Activated T-cell treated with anti-CD3 and anti-CD28 coated beads for 4 hours (primary cell): ENCODE measurements around the gene TNS3.

Experiments used
- DNase-seq: peaks from one replicate; pipeline ENCODE4 v3.0.0-alpha.2; 2020

TNS3 gene

GRCh38 chr7:47377741-47378140 is 204.2 kb downstream of the TNS3 start:
- DNase-seq: no peak

- DNase-seq: no peak
Observed at GRCh38 chr7:47376991-47377616, 204.8 kb downstream of the TNS3 start.

- no peak for DNase-seq
Observed at GRCh38 chr7:47375121-47375938, 206.6 kb downstream of the TNS3 start.

- DNase-seq: no peak
Observed at GRCh38 chr7:47374538-47374937, 207.4 kb downstream of the TNS3 start.

DNA sequence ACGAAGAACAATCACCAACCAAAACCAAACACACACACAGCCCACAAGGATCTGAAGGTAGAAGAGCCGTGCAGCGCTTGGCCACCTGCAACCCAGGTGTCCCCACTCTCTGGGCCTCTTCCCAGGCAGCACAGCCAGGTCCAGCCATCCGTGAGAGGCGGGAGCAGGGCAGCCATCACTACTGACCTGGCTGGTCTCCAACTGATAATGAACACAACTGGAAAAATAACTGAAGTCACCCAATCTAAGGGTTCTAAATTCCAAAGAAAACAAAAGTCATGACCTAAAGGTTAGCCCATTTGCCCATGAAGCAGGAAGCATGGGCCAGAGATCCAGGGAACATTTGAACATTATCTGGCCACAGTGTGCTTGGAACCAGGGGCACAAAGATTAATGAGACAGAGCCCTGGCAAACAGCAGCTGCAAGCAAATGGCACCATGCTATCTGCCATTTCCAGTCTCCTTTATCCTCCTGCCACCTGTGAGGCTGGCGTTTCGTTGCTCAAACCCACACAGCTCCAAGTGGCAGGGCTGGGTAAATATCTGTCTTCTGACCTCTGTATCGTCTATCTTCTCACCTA is 207.9 kb downstream of the TNS3 start:
- no peak for DNase-seq

DNA sequence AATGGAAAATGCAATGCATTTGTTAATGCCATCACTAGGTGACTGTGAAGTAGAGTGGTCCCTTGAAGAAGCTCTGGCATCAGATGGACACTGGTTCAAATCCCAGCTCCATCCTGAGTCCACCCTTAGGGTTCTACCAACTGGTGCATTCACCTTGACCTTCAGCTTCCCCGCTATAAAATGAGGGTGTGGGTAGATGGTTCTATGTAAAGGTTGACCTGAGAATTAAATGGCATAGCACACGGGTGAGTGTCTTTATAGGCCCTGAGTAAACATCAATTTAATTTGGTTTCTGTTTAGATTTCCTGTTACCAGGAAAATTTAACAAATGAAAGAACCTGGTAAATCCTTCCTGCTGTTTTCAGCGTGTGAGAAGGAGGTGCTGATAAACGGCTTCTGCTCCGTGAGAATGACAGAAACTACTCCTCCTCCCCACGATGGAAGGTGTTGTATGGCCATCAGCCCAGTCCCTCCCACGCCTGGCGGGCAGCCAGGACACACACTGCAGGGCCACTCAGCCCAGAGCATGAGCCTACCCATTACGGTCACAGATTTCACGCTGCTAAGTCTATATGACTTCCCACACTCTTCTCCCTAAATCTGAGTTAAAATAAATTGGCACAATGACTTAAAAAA is 210.1 kb downstream of the TNS3 start:
- DNase-seq: no peak

- no peak for DNase-seq
Observed at GRCh38 chr7:47371317-47371716, 210.6 kb downstream of the TNS3 start.

GRCh38 chr7:47370461-47371042 is 211.4 kb downstream of the TNS3 start:
- DNase-seq: no peak

DNA sequence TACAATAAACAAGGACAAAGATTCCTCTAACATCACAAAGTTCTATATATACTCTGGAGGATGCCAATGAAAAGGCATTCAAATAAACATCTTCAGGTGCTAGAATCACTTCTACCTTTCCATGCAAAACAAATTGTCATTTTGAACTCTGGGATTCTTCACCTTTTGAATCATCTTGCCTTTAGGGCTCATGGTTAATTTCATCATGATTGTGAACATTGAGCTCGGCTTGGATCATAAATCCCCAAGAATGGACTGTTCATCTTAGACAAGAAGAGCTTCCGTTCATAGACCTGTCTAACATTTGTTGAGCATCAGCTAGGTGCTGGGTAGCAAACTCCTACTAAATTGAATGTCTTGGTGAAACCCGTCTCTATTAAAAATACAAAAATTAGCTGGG is 212.2 kb downstream of the TNS3 start:
- no peak for DNase-seq

GRCh38 chr7:47368190-47368812 is 213.6 kb downstream of the TNS3 start:
- no peak for DNase-seq

- DNase-seq: no peak
Observed at GRCh38 chr7:47367369-47367768, 214.5 kb downstream of the TNS3 start.

GRCh38 chr7:47366960-47367359 is 215.0 kb downstream of the TNS3 start:
- no peak for DNase-seq

DNA sequence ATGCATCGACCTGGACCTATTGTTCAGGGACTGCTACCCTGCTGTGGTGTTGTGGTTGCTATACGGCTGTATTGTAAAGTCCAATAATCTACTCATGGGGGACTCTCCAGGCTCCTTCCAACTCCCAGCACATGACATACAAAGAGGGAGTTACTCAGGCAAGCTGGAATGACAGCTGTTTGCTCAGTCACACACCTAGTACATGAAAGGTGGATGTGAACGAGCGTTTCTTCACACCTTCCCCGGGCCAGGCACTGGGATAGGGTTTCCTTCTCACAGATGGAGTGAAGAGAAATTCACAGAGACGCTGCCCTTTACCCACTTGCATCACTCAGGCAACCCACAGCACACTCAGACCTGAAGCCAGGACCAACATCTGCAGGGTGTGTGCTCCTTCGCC is 215.7 kb downstream of the TNS3 start:
- no peak for DNase-seq

- DNase-seq: no peak
Observed at GRCh38 chr7:47362984-47363383, 218.9 kb downstream of the TNS3 start.

- no peak for DNase-seq
Observed at GRCh38 chr7:47361746-47362215, 220.1 kb downstream of the TNS3 start.

GRCh38 chr7:47361236-47361635 is 220.7 kb downstream of the TNS3 start:
- DNase-seq: no peak

DNA sequence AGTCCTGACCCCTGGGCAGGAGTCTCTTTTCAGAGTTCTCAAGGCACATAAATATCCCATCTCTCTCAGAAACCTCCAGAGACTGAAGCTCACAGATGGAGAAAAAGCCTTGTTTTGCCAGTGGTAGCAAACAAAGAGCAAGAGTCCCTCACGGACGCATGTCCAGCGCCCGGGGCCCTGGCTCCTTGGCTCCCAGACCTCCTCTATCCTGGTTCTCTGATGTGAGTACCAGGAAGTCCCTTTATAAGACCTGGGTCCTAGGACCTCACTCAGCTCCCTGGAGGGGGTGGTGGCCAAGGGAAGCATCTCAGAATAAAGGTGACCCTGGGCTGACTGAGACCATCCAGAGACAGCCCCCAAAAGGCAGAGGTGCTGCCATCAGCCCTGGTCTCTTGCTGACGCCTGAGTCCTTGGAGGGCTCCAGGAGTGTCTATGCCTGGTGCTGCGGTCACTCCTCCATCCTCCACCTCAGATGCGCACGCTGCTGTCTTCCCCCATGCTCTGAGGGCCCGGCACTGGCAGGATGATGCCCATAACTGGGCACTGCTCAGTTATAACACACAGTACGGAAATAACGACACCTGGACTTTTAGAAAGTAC is 221.5 kb downstream of the TNS3 start:
- no peak for DNase-seq

GRCh38 chr7:47358944-47359588 is 222.8 kb downstream of the TNS3 start:
- no peak for DNase-seq

DNA sequence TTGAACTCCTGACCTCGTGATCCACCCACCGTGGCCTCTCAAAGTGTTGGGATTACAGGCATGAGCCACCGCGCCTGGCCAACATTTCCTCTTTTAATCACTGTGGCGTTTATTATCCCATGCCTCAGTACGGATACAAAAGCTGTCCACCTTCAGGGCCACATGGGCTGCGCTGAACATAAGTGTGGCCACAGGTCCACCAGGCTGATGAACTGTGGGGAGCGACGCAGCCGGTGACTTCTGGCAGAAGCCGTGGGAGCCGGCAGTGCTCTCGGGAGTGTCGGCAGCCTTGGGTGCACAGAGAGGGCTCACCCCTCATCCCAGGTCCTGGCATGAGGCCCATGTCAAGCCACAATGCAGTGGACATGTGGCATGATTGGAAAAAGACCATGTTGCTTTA is 223.6 kb downstream of the TNS3 start:
- DNase-seq: no peak

DNA sequence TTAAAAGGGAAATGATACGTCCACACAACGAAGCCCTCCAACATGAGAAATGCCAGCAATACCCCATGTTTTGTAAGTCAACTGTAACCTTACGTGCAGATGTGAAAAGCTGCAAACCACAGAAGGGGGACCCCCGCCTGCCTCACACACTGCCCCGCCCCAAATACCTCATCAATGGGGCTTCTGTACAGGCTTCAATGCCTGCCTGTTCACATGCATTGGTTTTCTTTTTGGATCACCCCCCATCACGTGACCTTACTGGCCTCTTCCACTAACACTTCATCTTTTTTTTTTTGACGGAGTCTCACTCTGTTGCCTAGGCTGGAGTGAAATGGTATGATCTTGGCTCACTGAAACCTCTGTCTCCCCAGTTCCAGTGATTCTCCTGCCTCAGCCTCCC is 224.0 kb downstream of the TNS3 start:
- DNase-seq: no peak

- no peak for DNase-seq
Observed at GRCh38 chr7:47357361-47357760, 224.6 kb downstream of the TNS3 start.

- no peak for DNase-seq
Observed at GRCh38 chr7:47356261-47356660, 225.7 kb downstream of the TNS3 start.
